B cell (primary cell): ENCODE results near the gene ODF2. TPM values are rescaled to one million over a fixed set of nuclear protein-coding genes. Genes with fewer than 3 reads are reported as not detected.

ENCODE experiments used
- ATAC-seq: fragments of 200-7000 bp; cut with Tn5 transposase; one replicate; pipeline ENCODE4 v1.10.0; 2021; ENCODE audit warnings: low read depth, mild to moderate bottlenecking, moderate number of reproducible peaks, moderate library complexity
- CTCF ChIA-PET: fragments of 350-600 bp; sonication (Branson Sonifier 250); formaldehyde crosslinking; loops from one replicate; lab custom pipeline; 2021; ENCODE audit warnings: antibody characterized with exemption, inconsistent platforms; lab: Charles Lee
- POLR2A ChIA-PET: fragments of 350-600 bp; sonication (Branson Sonifier 250); formaldehyde crosslinking; loops from one replicate; lab custom pipeline; 2021; ENCODE audit warnings: antibody characterized with exemption; lab: Charles Lee
- DNase-seq: peaks from one replicate; pipeline ENCODE4 v3.0.0; 2013
- H2AFZ ChIP-seq: 2 replicates; pipeline ENCODE4 v1.6.1; 2012; ENCODE audit warnings: mild to moderate bottlenecking, low read depth, low read length; ENCODE audit not compliant: insufficient read depth, poor library complexity, severe bottlenecking
- H3K27ac ChIP-seq, 2 donors: 1 replicate in 1 of 2; 2 replicates in 1 of 2; pipeline ENCODE4 v1.5.1; 2012 to 2013; ENCODE audit warnings: low read length in 2 of 2, mild to moderate bottlenecking in 2 of 2, moderate library complexity in 1 of 2
- H3K27me3 ChIP-seq, 4 experiments: fragments of 200-600 bp in 1 of 4; sonication (generic) in 1 of 4; replicated peaks in 1 of 4; 1 replicate in 2 of 4; 2 replicates in 2 of 4; pipeline versions ENCODE4 v1.6.1 to v1.7.0; 2013 to 2016; ENCODE audit warnings: low read length in 3 of 4, mild to moderate bottlenecking in 2 of 4, mixed read lengths in 1 of 4, moderate library complexity in 1 of 4; ENCODE audit not compliant: insufficient read depth in 4 of 4, control insufficient read depth in 3 of 4; ENCODE audit errors: control extremely low read depth in 1 of 4
- H3K36me3 ChIP-seq, 2 experiments: replicated peaks in 1 of 2; 1 replicate in 1 of 2; 2 replicates in 1 of 2; pipeline versions ENCODE4 v1.6.1 to v1.7.1; 2013; ENCODE audit warnings: low read length in 1 of 2; ENCODE audit not compliant: insufficient read depth in 2 of 2, control insufficient read depth in 1 of 2; ENCODE audit errors: control extremely low read depth in 1 of 2, extremely low read depth in 1 of 2
- H3K4me1 ChIP-seq, 2 donors: fragments of 200-600 bp in 1 of 2; sonication (generic) in 1 of 2; 1 replicate in 1 of 2; 2 replicates in 1 of 2; pipeline versions ENCODE4 v1.5.1 to v1.6.1; 2013 to 2017; ENCODE audit warnings: low read length in 2 of 2; ENCODE audit not compliant: control insufficient read depth in 2 of 2, insufficient read depth in 2 of 2
- H3K4me2 ChIP-seq: replicated peaks from 2 replicates; pipeline ENCODE3; 2012; ENCODE audit warnings: mild to moderate bottlenecking, low read depth, low read length; ENCODE audit not compliant: poor library complexity, severe bottlenecking
- H3K4me3 ChIP-seq, 5 experiments: fragments of 200-600 bp in 1 of 5; sonication (generic) in 1 of 5; 1 replicate in 3 of 5; 2 replicates in 2 of 5; pipeline versions ENCODE4 v1.5.1 to v1.7.0; 2011 to 2016; ENCODE audit warnings: low read length in 4 of 5, mild to moderate bottlenecking in 4 of 5, low read depth in 2 of 5, control low read depth in 1 of 5, moderate library complexity in 1 of 5; ENCODE audit not compliant: insufficient read depth in 1 of 5; ENCODE audit errors: control extremely low read depth in 1 of 5, extremely low read depth in 1 of 5
- H3K79me2 ChIP-seq: fragments of 200-600 bp; sonication (generic); one replicate; pipeline ENCODE4 v1.6.0; 2016; ENCODE audit warnings: low read length; ENCODE audit not compliant: control insufficient read depth, insufficient read depth
- H3K9ac ChIP-seq: fragments of 200-600 bp; sonication (generic); 2 replicates; pipeline ENCODE4 v1.6.1; 2017; ENCODE audit warnings: mild to moderate bottlenecking, low read length, moderate library complexity
- H3K9me3 ChIP-seq, 3 donors: one replicate each; pipeline versions ENCODE4 v1.6.1 to v1.7.1; 2013; ENCODE audit warnings: low read length in 2 of 3; ENCODE audit not compliant: control insufficient read depth in 2 of 3, insufficient read depth in 1 of 3; ENCODE audit errors: control extremely low read depth in 1 of 3
- H4K20me1 ChIP-seq: 2 replicates; pipeline ENCODE4 v1.6.0; 2012; ENCODE audit warnings: mild to moderate bottlenecking, low read length; ENCODE audit not compliant: insufficient read depth, control insufficient read depth, poor library complexity, severe bottlenecking
- H3K27ac Mint-ChIP-seq: one replicate; pipeline ENCODE4 v1.8.0; 2021; ENCODE audit warnings: mixed read lengths
- H3K27me3 Mint-ChIP-seq: one replicate; pipeline ENCODE4 v1.8.0; 2021; ENCODE audit warnings: mixed read lengths
- H3K4me1 Mint-ChIP-seq: one replicate; pipeline ENCODE4 v1.8.0; 2021; ENCODE audit warnings: mixed read lengths
- H3K4me3 Mint-ChIP-seq: one replicate; pipeline ENCODE4 v1.8.0; 2021; ENCODE audit warnings: mixed read lengths
- H3K9me3 Mint-ChIP-seq: one replicate; pipeline ENCODE4 v1.8.0; 2022; ENCODE audit warnings: mixed read lengths; ENCODE audit not compliant: insufficient read depth
- CTCF ChIP-seq: fragments of 200-600 bp; IDR thresholded peaks from one replicate; pipeline ENCODE4 v1.8.0; 2022; ENCODE audit warnings: antibody characterized with exemption, mild to moderate bottlenecking
- EZH2 ChIP-seq: IDR thresholded peaks from 2 replicates; pipeline ENCODE4 v1.6.1; 2012; ENCODE audit warnings: borderline replicate concordance, low read depth, mild to moderate bottlenecking, moderate library complexity, low read length; ENCODE audit not compliant: insufficient read depth, poor library complexity, severe bottlenecking
- WGBS: methylation state at CpG from one replicate; pipeline ENCODE4 v1.1.5; 2013; ENCODE audit warnings: missing lambda C conversion rate; ENCODE audit not compliant: insufficient coverage; 5-methylcytosine and 5-hydroxymethylcytosine counted together
- intact Hi-C: fragments of 100-400 bp; cut with micrococcal nuclease; formaldehyde crosslinking; loops from one replicate; pipeline ENCODE4 v1.10.0; 2022
- polyA plus RNA-seq: library from polyadenylated mRNA; depleted of rRNA; stranded (reverse); fragments of >200 nt; gene quantifications from 2 replicates; pipeline ENCODE4 v1.2.3, GENCODE V29; 2012
- total RNA-seq, 2 donors: library from RNA; stranded (reverse); fragments of 120-200 nt in 1 of 2; gene quantifications; 1 replicate in 1 of 2; 2 replicates in 1 of 2; pipeline versions ENCODE4 v1.2.3 to v1.2.4, GENCODE V29; 2013 to 2022

Gene ODF2
- total and polyA plus RNA-seq, 2 donors (not counting 1 experiment from before 2014, with no cell fraction given), result 30.1 to 42.9 TPM

- Mint-ChIP-seq H3K27ac (no peak overlapping the region), H3K9me3 (no peaks in the 10 kb centered on the region), H3K4me3 (no peak overlapping the region), H3K27me3 (no peaks in the 10 kb centered on the region), H3K4me1 (peaks cover 10% of the 10 kb centered on the region)
- Histone ChIP-seq H3K36me3 (peaks cover 0 to 44% of the 10 kb centered on the region in 2 experiments), H3K4me3 (no peak overlapping the region), H3K79me2 (no peaks in the 10 kb centered on the region), H3K4me2 (peak overlapping the region; percentile 20), H2AFZ (peak overlapping the region; percentile 48), H3K27me3 (no peaks in the 10 kb centered on the region), H3K4me1 (peaks cover 9 to 11% of the 10 kb centered on the region in 2 donors), H3K9ac (no peak overlapping the region), H4K20me1 (no peaks in the 10 kb centered on the region), H3K27ac (peak overlapping the region in 1 of 2 donors; percentile 20), H3K9me3 (no peaks in the 10 kb centered on the region)
- WGBS, result 11% methylated on average over 13 of the region's 13 CpGs
- peak; percentile 27 for DNase-seq
- intact Hi-C loops, result no loop called here
- CTCF ChIA-PET, result interaction anchor here (1.4 kb wide), 1 partner anchor 199 kb away, joined by 4 read pairs; no protein-coding TSS in a partner anchor
- no peak for TF ChIP-seq CTCF
- no peak for TF ChIP-seq EZH2
- POLR2A ChIA-PET, result no interaction called here
- ATAC-seq, result no peak
Observed at GRCh38 chr9:128494108-128494745, 38.4 kb downstream of the ODF2 start.

GRCh38 chr9:128494746-128495129 lies 38.9 kb downstream of the ODF2 start:
- peaks cover 0 to 48% of the 10 kb centered on the region in 2 experiments for H3K36me3 ChIP-seq
- TF ChIP-seq CTCF (no peak), EZH2 (no peak)
- peaks cover 10% of the 10 kb centered on the region for H3K4me1 Mint-ChIP-seq
- no peak overlapping the region for H3K27ac ChIP-seq
- no peaks in the 10 kb centered on the region for H3K27me3 ChIP-seq
- no peaks in the 10 kb centered on the region for H4K20me1 ChIP-seq
- H3K4me3 Mint-ChIP-seq, result no peak overlapping the region
- peak overlapping the region; percentile 26 for H3K27ac Mint-ChIP-seq
- ATAC-seq (no peak), DNase-seq (no peak)
- peaks cover 9 to 11% of the 10 kb centered on the region in 2 donors for H3K4me1 ChIP-seq
- peak overlapping the region; percentile 20 for H3K4me2 ChIP-seq
- H3K9ac ChIP-seq, result no peak overlapping the region
- 20% methylated on average over 4 of the region's 5 CpGs for WGBS
- no peak overlapping the region for H3K4me3 ChIP-seq
- no peaks in the 10 kb centered on the region for H3K79me2 ChIP-seq
- ChIA-PET POLR2A (no interaction called here), CTCF (interaction anchor here (1.4 kb wide), 1 partner anchor 199 kb away, joined by 4 read pairs; no protein-coding TSS in a partner anchor)
- H3K9me3 ChIP-seq, result no peaks in the 10 kb centered on the region
- no peaks in the 10 kb centered on the region for H3K9me3 Mint-ChIP-seq
- H3K27me3 Mint-ChIP-seq, result no peaks in the 10 kb centered on the region
- intact Hi-C loops, result no loop called here
- H2AFZ ChIP-seq, result peak overlapping the region; percentile 48
